GM18909 (cell line): Measurements from ENCODE around the gene FAM149B1.

Experiments
- ATAC-seq: cut with Tn5 transposase; IDR thresholded peaks from one replicate; pipeline ENCODE4 v1.9.1; 2021; ENCODE audit warnings: mild to moderate bottlenecking; ENCODE audit not compliant: unreplicated experiment, poor library complexity

Gene FAM149B1

DNA sequence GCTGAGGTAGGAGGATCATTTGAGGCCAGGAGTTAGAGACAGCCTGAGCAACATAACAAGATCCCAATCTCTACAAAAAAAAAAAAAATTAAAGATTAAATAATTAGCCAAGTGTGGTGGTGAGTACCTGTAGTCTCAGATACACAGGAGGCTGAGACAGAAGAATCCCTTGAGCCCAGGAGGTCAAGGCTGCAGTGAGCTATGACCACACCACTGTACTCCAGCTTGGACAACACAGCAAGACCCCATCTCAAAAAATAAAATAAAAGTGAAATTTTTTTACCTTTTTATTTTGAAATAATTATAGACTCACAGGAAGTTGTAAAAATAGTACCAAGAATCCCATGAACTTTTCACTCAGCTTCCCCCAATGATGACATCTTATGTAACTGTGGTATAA lies 4.9 kb downstream of the FAM149B1 start:
- ATAC-seq: no peak

DNA sequence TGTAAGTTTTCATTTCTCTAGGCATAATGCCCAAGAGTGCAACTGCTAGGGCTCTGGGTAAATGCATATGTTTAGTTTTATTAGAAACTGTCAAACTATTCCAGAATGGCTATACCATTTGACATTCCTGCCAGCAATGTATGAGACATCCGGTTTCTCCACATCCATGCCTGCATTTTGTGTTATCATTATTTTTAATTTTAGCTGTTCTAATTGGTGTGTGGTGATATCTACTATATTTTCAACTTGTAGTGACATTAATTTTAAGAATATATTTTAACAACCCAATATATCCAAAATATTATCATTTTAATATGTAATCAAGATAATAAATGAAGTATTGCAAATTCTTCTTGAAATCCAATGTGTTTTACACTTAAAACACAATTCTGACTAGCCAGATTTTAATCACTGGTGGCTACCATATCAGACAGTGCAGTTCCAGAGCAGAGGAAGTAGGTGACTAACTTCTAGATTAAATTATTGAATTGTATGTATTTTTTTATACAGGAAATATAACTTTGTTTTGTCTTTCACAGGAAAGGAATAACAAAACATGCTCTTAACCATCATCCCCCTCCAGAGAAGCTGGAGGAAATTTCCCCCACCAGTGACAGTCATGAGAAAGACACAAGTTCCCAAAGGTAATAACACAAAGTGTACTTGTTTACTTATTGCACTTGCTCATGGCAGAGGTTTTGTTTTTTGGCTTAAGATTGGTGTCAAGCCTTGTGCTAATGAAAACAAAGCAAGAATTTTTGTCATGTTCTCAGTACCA lies 6.4 kb downstream of the FAM149B1 start:
- no peak for ATAC-seq

DNA sequence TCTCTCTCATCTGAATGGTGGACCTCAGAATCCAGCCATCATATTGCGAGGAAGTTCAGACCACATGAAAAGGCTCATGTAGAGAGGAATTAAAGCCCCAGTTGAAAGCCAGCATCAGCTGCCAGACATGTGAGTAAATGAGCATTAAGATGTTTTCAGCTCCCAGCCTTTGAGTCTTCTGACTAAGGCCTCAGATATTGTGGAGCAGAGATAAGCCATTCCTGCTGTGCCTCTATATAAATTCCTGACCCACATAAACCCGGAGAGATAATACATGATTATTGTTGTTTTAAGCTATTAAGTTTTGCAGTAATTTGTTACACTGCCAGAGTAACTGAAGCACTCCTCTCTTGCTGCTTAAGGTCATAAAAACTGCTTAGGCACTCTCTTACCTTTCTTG lies 14.6 kb downstream of the FAM149B1 start:
- ATAC-seq: no peak

DNA sequence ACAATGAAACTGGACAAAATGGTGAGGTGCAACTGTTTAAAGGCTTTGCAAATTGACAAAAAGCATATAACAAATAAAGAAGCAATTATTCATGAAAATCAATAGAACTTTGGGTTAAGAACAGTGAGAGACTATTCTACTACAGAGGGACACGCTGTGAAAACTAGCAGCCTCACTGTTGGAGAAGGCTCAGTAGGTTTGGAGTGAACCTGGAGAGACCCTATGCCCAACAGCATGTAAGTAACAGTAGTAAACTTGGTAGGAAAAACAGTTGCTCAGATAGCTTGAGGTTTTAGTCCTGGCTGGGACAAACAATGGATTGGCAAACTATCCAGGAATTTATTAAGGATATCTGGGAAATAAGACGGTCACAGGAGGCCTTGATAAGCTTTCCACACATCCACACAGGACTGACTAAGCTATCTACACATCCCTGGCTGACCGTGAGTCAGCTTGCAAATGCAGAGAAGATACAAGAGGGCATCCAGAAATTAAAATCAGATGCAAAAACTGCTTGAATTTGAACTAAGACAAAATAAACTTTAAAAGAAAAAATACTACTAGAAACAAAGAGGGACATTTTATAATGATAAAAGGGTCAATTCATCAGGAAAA lies 15.9 kb downstream of the FAM149B1 start:
- no peak for ATAC-seq

DNA sequence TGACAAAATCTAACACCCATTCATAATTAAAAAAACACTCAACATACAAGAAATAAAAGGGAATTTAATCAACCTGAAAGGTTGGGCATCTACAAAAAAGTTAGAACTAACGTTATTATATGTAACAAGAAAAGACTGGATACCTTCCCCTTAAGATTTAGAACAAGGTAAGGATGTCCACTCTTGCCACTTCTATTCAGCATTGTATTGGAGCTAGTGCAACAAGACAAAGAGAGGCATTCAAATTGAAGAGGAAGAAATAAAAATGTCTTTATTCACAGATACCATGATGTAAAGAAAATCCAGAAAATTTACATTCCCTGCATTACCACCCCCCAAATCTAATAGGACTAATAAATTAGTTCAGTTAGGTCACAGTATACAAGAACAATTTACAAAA lies 18.3 kb downstream of the FAM149B1 start:
- ATAC-seq: no peak

DNA sequence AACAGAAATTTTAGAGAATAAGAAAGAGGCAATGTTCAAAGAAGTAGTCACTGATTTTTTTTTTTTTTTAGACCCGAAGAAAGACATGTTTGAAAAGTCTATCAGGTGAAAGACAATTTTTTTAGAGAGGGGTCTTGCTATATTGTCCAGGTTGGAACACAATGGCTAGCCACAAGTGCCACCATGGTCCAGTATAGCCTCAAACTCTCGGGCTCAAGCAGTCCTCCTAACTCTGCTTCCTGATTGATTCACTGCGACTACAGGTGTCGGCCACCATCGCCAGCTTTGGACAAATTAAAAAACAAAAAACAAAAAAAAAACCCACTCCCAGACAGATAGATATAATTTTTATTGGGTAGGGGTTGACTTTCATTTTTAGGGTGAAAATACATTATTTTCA lies 22.3 kb downstream of the FAM149B1 start:
- no peak for ATAC-seq

DNA sequence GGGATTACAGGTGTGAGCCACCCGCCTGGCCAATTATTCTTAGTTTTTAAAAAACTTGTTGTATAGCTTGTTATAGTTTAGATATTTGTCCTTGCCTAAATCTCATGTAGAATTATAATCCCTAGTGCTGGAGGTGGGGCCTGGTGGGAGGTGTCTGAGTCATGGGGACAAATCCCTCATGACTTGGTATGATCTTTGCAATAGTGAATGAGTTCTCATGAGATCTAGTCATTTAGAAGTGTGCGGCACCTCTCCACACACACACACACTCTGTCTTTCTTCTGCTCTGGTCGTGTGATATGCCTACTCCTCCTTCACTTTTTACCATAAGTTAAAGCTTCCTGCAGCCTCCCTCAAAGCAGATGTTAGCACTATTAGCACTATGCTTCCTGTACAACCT lies 37.2 kb downstream of the FAM149B1 start:
- ATAC-seq: no peak

DNA sequence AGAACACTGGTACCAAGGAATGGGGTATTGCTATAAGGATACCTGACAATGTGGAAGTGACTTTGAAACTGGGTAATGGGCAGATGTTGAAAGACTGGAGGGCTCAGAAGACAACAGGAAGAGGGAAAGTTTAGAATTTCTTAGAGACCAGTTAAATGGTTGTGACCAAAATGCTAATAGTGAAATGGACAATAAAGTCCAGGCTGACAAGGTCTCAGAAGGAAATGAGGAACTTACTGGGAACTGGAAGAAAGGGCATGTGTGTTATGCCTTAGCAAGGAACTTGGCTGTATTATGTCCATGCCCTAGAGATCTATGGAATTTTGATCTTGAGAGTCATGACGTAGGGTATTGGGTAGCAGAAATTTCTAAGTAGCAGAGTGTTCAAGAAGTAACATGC lies 38.0 kb downstream of the FAM149B1 start:
- ATAC-seq: no peak

DNA sequence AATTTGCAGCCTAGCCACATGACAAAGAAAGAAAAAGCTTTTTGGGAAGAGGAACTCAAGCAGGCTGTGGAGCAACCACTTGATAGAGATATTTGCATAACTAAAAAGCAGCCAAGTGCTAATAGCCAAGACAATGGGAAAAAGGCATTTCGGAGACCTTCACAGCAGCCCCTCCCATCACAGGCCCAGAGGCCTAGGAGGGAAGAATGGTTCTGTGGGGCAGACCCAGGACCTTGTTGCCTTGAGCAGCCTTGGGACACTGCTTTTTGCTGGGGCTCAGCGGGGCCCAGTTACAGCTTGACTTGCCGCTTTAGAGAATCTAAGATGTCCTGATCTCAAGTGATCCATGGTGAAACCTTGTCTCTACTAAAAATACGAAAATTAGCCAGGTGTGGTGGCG lies 38.5 kb downstream of the FAM149B1 start:
- ATAC-seq: no peak

DNA sequence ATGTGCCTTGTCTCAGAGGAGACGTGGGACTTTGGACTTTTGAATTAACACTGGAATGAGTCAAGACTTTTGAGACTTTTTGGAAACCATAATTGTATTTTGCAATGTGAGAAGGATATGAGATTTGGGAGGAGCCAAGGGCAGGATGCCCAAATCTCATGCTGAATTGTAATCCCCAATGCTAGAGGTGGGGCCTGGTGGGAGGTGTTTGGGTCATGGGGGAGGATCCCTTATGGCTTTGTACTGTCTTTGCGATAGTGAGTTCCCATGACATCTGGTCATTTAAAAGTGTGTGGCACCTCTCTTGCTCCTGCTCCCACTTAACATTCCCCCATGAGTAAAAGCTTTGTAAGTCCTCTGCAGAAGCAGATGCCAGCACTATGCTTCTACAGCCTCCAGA lies 40.0 kb downstream of the FAM149B1 start:
- no peak for ATAC-seq

DNA sequence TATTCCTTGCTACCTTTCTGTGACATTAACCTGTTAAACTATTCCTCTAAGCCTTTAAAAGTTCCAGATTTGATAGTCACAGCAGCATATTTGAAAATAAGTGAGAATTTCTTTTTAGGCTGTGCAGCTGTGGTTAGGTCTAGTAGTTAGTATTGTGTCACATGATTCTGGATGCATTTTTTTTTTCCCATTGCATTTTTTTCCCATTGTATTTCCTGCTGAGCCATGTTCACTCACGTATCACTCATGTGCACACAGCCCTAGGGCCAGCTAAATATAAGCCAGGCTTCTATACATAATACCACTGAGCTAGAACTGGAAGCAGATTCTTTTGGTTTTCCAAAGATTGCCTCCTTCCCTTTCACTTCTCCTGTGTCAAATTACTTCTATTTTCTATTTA lies 41.8 kb downstream of the FAM149B1 start:
- ATAC-seq: no peak

DNA sequence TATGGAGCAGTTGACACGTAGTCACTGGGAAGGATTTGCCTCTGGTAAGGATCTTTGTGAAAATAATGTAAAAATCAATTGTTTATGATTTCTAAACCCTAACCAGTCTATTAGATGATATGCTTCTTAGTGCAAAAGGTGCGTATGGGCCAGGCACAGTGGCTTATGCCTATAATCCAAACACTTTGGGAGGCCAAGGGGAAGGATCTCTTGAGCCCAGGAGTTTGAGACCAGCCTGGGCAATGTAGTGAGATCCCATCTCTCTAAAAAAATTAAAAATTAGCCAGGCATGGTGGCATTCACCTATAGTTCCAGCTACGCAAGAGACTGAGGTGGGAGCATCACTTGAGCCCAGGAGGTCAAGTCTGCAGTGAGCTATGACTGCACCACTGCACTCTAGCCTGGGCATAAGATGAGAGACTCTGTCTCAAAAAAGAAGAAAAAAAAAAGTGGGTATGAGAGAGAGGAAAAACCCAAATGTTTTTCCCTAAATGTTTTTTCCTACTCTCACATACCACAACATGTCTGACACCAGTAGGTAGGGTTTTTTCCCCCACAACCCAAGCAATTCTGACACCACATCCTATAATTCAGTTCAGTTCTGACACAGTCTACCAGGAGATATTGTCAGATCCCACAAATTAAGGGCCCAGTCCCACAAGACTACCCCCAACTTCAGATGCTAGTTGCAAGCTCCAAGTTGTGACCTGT lies 42.6 kb downstream of the FAM149B1 start:
- ATAC-seq: no peak

DNA sequence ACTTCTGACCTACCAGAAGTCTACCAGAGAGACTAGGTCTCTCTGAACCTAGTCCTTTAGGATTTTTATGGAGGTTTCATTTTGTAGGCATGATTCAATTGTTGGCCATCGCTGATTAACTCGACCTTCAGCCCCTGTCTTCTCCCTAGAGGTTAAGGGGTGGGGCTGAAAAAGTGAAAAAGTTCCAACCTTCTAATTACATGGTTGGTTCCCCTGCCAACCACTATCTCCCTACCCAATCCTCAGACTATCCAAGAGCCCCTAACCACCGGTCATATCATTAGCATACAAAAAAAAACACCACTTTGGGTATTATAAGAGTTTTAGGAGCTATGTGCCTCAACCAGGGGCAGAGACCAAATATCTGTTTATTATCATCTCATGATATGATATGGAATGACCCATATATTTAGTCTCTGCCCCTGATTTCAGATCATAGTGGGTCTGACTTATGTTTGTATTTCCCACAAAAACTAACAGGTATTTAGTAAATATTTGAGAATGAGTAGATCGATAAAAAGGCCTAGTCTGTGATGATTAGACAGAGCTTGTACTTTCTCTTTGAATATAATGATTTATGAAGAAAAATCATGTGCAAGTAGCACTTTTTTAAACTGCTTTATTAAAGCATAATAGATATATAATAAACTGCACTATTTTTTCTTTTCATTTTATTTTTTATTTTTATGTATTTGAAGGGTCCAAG lies 43.3 kb downstream of the FAM149B1 start:
- no peak for ATAC-seq

DNA sequence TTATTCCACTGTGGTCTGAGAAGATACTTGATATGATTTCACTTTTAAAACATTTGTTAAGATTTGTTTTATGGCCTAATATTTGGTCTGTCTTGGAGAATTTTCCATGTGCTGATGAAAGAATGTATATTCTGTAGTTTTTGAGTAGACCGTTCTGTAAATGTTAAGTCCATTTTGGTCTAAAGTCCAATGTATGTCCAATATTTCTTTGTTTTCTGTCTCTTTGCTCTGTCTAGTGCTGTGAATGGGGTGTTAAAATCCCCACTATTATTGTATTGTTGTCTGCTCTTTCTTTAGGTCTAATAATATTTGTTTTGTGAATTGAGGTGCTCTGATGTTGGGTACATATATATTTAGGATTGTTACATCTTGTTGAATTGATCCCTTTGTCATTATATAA lies 47.8 kb downstream of the FAM149B1 start:
- ATAC-seq: no peak

DNA sequence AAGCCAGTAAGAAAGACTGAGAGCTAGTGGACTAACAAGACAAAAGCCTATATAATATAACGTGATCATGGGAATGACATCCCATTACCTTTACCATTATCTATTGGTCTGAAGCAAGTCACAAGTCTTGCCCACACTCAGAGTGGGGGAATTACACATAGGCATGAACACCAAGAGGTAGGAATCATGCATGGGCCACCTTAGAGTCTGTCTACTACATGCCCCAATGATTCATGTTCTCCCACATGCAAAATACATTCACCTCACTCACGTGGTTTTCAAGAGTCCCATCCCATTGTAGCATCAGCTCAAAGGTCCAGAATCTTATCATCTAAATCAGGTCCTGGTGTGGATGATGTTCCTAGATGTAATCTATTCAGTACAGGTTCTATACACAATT lies 49.7 kb downstream of the FAM149B1 start:
- no peak for ATAC-seq

DNA sequence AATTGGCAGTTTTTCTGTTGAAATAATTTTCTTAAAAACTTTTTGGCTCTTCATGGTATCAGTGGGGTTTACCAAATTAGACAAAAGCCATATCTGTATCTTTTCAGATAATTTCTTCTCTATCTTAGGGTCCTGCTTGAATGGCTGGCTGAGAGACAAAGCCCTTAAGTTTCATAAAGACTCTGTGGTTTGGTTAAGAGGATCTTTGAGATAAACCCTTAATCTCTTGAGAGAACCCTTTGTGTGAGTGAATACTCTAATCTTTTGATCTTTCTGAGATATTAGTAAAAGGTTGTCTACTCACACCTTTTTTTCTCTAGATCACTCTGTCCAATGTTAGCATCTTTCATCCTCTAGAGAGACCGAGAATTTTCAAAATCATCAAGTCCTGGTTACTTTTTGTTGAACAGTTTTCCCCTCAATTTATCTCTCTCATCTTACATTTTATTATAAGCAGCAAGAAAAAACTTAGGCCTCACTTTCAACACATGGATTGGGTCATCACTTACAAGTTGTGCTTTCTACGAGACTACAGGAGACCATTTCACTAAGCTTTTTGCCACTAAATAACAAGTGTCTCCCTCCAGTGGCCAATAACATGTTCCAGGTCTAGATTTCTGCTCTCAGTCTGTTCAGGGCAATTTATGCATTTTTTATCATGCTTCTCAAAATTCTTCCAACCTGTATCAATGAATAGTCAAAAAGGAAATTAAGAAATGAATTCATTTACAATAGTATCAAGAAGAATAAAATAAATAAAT lies 50.7 kb downstream of the FAM149B1 start:
- ATAC-seq: no peak

DNA sequence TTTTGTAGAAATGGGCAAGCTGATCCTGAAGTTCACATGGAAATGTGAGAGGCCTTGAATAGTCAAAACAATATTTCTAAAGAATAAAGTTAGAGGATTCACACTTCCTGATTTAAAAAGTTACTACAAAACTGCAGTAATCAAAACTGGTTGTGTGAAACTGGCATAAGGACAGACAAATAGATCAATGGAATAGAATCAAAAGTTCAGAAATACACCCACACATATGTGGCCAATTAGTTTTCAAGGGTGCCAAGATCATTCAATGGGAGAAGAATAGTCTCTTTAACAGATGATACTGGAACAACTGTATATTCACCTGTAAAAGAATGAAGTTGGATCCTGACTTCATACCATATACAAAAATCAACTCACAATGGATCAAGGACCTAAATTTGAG lies 51.5 kb downstream of the FAM149B1 start:
- no peak for ATAC-seq

DNA sequence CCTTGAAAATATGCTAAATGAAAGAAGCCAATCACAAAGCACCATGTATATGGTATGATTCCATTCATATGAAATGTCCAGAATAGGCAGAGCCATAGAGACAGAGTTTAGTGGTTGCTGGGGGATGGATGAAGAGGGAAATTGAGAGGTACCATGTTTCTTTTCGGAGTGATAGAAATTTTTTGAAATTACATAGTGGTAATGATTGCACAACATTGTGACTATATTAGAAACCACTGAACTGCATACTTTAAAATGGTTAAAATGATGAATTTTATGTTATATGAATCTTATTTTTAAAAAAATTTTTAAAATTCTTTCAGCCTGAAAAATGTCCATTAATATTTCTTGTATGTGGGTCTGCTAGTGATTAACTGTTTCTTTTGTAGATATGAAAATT lies 53.1 kb downstream of the FAM149B1 start:
- ATAC-seq: no peak

DNA sequence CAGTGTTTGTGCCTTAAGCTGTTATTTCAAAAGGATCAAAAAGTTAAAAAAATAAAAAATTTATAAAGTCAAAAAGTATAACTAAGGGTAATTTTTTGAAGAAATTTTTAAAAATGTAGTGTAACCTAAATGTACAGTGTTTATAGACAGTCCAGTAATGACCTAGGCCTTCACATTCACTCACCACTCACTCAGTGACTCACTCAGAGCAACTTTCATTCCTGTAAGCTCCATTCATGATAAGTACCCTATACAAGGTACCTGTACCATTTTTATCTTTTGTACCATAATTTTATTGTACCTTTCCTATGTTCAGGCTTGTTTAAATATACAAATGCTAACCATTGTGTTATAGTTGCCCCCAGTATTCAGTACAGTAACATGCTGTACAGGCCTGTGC lies 57.6 kb downstream of the FAM149B1 start:
- no peak for ATAC-seq

DNA sequence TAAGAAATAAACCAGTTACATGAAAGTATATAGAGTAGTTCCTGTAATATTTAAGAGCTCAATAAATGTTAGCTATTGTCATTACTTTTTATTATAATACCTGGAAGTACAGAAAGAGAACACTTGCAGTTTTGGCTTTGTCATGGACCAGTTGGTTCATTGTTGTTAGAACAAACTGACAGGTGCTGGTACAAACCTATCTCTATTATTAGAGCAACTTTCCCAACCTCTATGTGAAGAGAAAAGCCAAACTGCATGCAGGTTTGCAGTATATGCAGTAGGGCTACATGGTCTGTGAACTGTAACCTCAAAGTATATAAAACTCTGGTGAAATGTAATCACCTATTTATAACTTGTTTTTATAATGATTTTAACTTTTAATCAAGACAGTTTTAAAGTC lies 58.7 kb downstream of the FAM149B1 start:
- no peak for ATAC-seq
